GM23248 (cell line): ENCODE measurements around the gene SLC37A1.

Experiments
- EZH2 ChIP-seq: fragments of 200-600 bp; sonication (generic); IDR thresholded peaks from 2 replicates; pipeline ENCODE4 v1.6.1; 2018; ENCODE audit warnings: antibody characterized with exemption, mild to moderate bottlenecking; ENCODE audit not compliant: insufficient read depth, poor library complexity, severe bottlenecking
- EZH2phosphoT487 ChIP-seq: fragments of 200-600 bp; sonication (generic); IDR thresholded peaks from 2 replicates; pipeline ENCODE4 v1.6.1; 2018; ENCODE audit warnings: antibody characterized with exemption, moderate library complexity, mild to moderate bottlenecking, low read depth; ENCODE audit not compliant: insufficient read depth

- no peak for TF ChIP-seq EZH2
- TF ChIP-seq EZH2phosphoT487 = no peak
These were observed 105.5 kb downstream of the SLC37A1 start for GRCh38 chr21:42619166-42619565.
